ENCODE data around the gene SEPTIN8. TPM values are rescaled to one million over a fixed set of nuclear protein-coding genes. Genes with fewer than 3 reads are reported as not detected.
A peak's percentile ranks its signal among the peaks of the same experiment; 100 is the strongest.

The SEPTIN8 gene
- total and polyA plus RNA-seq, 10 of the 15 experiments (the other 5 are each of a cell fraction or from before 2014, with no cell fraction given), result 6.1 to 96.1 (median 29.4) TPM

DNA sequence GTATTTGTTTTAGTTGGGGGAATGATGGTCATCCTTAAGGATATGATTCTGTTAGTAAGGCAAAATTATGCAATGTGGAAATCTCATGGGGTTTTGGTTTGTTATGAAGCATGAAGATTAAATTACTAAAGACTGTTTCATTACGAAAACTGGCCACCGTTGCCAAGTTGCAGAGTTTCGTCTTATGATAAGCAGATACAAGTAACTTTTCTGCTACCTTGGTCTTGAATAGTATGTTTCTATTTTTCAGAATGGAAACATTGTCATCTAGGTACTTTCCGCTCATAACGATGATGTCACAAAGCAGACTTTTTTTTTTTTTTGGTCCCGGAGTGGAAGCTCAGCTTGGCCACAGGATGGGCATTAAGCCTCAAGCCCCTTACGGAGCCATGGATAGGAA lies 25.6 kb downstream of the SEPTIN8 start (continued):
- TF ChIP-seq, protein P1, sequence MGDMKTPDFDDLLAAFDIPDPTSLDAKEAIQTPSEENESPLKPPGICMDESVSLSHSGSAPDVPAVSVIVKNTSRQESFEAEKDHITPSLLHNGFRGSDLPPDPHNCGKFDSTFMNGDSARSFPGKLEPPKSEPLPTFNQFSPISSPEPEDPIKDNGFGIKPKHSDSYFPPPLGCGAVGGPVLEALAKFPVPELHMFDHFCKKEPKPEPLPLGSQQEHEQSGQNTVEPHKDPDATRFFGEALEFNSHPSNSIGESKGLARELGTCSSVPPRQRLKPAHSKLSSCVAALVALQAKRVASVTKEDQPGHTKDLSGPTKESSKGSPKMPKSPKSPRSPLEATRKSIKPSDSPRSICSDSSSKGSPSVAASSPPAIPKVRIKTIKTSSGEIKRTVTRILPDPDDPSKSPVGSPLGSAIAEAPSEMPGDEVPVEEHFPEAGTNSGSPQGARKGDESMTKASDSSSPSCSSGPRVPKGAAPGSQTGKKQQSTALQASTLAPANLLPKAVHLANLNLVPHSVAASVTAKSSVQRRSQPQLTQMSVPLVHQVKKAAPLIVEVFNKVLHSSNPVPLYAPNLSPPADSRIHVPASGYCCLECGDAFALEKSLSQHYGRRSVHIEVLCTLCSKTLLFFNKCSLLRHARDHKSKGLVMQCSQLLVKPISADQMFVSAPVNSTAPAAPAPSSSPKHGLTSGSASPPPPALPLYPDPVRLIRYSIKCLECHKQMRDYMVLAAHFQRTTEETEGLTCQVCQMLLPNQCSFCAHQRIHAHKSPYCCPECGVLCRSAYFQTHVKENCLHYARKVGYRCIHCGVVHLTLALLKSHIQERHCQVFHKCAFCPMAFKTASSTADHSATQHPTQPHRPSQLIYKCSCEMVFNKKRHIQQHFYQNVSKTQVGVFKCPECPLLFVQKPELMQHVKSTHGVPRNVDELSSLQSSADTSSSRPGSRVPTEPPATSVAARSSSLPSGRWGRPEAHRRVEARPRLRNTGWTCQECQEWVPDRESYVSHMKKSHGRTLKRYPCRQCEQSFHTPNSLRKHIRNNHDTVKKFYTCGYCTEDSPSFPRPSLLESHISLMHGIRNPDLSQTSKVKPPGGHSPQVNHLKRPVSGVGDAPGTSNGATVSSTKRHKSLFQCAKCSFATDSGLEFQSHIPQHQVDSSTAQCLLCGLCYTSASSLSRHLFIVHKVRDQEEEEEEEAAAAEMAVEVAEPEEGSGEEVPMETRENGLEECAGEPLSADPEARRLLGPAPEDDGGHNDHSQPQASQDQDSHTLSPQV (IDR thresholded peaks at IDR 0.05), result no peak
- no peak; the same call in 1 of the 2 replicates for TF ChIP-seq BCL11A (IDR thresholded peaks at IDR 0.05; ENCODE audit: low read depth, low read length)
- no peak for TF ChIP-seq MYC (IDR thresholded peaks at IDR 0.05; ENCODE audit: insufficient read depth, insufficient read length, insufficient replicate concordance, low read length, severe bottlenecking)
- no peak for TF ChIP-seq SP1 (IDR thresholded peaks at IDR 0.05; ENCODE audit: low read depth, low read length)
- TF ChIP-seq RUNX3 (IDR thresholded peaks at IDR 0.05; ENCODE audit: low read length), result peak; percentile 53
- TF ChIP-seq HDAC2 (IDR thresholded peaks at IDR 0.05), result no peak
- TF ChIP-seq EED (IDR thresholded peaks at IDR 0.05; ENCODE audit: low read depth), result peak; percentile 57; the same call in 1 of the 2 replicates
- TF ChIP-seq IRF4 (IDR thresholded peaks at IDR 0.05; ENCODE audit: low read depth, low read length), result 0 out of 2 replicates have a peak, but pooled peaks have one; percentile 42
- TF ChIP-seq HSF1 (IDR thresholded peaks at IDR 0.05; ENCODE audit: low read depth, low read length), result no peak
- no peak for TF ChIP-seq PML (IDR thresholded peaks at IDR 0.05; ENCODE audit: low read length)
- TF ChIP-seq TAF1 (IDR thresholded peaks at IDR 0.05; ENCODE audit: borderline replicate concordance, low read depth, low read length), result no peak
- TF ChIP-seq IKZF1 (conservative IDR thresholded peaks at IDR 0.05), result peak; percentile 79
- 0 out of 4 replicates have a peak, but pooled peaks of 1 of the 2 experiments have one; percentile 26 for TF ChIP-seq BHLHE40 (IDR thresholded peaks at IDR 0.05; ENCODE audit: borderline replicate concordance in 1 of 2, low read depth in 2 of 2, low read length in 1 of 2)
- peak; percentile 66; the same call in 1 of the 2 replicates for TF ChIP-seq NBN (IDR thresholded peaks at IDR 0.05)
- TF ChIP-seq BMI1 (IDR thresholded peaks at IDR 0.05; ENCODE audit: borderline replicate concordance), result no peak; the same call in 1 of the 2 replicates
- TF ChIP-seq SUZ12 (IDR thresholded peaks at IDR 0.05; ENCODE audit: unreplicated experiment), result no peak
- TF ChIP-seq, protein P2, sequence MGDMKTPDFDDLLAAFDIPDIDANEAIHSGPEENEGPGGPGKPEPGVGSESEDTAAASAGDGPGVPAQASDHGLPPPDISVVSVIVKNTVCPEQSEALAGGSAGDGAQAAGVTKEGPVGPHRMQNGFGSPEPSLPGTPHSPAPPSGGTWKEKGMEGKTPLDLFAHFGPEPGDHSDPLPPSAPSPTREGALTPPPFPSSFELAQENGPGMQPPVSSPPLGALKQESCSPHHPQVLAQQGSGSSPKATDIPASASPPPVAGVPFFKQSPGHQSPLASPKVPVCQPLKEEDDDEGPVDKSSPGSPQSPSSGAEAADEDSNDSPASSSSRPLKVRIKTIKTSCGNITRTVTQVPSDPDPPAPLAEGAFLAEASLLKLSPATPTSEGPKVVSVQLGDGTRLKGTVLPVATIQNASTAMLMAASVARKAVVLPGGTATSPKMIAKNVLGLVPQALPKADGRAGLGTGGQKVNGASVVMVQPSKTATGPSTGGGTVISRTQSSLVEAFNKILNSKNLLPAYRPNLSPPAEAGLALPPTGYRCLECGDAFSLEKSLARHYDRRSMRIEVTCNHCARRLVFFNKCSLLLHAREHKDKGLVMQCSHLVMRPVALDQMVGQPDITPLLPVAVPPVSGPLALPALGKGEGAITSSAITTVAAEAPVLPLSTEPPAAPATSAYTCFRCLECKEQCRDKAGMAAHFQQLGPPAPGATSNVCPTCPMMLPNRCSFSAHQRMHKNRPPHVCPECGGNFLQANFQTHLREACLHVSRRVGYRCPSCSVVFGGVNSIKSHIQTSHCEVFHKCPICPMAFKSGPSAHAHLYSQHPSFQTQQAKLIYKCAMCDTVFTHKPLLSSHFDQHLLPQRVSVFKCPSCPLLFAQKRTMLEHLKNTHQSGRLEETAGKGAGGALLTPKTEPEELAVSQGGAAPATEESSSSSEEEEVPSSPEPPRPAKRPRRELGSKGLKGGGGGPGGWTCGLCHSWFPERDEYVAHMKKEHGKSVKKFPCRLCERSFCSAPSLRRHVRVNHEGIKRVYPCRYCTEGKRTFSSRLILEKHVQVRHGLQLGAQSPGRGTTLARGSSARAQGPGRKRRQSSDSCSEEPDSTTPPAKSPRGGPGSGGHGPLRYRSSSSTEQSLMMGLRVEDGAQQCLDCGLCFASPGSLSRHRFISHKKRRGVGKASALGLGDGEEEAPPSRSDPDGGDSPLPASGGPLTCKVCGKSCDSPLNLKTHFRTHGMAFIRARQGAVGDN (IDR thresholded peaks at IDR 0.05), result peak; percentile 71; the same call in 1 of the 2 replicates
- TF ChIP-seq JUNB (IDR thresholded peaks at IDR 0.05), result peak; percentile 62
- TF ChIP-seq POLR2AphosphoS2 (IDR thresholded peaks at IDR 0.05; ENCODE audit: low read depth, low read length), result no peak
- peak; percentile 92 for TF ChIP-seq MEF2B (IDR thresholded peaks at IDR 0.05; ENCODE audit: partially characterized antibody, poor library complexity, severe bottlenecking)
- peak; percentile 52; the same call in 1 of the 2 replicates for TF ChIP-seq FOXM1 (IDR thresholded peaks at IDR 0.05; ENCODE audit: low read depth, low read length)

Measured in GM12878 (cell line).